HG03575 (cell line): Measurements from ENCODE around the gene EFNA1.
"Not testable (repeated sequence)": the region's sequence is repeated elsewhere in the genome, so short reads cannot be mapped to it uniquely, and the experiment has no call there.

Source experiments
- ATAC-seq: cut with Tn5 transposase; IDR thresholded peaks from one replicate; pipeline ENCODE4 v1.9.1; 2021; ENCODE audit not compliant: unreplicated experiment, insufficient number of reproducible peaks, low FRiP score; ENCODE audit errors: extremely low read depth

The EFNA1 gene

GRCh38 chr1:155091071-155092051, 36.3 kb upstream of the EFNA1 start:
- ATAC-seq = no peak

DNA sequence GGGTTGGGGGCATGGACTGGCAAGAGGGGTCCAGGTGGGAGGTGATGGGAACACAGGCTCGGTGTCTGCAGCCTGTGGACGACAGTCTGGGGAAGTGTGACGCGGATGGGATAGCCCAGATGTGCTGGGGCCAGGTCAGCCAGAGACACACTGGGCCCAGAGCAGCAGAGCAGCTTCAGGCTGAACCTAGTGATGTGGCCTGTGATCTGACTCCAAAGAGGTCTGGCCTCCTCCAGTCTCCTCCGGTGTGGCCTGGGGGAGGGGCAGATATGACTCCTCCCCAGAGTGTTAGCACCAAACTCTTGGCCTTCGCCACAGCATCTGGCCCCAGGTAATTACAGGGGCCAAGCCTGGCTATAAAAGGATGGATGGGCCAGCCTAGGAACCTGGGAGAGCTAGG, 35.5 kb upstream of the EFNA1 start:
- no peak for ATAC-seq

DNA sequence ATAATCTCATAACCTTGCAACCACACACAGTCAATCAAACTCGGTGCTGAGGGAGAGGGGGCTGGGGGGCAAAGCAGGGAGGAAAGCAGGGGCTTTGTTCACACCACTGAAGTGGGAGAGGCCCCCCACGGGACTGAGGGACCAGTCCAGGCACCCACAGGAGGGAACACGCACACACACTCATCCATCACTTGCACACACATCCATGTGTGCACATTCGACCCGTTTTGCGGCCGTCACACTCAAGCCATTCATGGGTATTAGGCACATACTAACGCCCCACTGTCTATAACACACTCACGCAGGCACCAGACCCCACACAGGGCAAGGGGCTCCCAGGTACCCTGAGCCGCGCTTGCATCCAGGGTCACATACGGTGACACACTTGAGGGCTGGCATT, 35.0 kb upstream of the EFNA1 start:
- ATAC-seq = no peak

- ATAC-seq = no peak
Observed at GRCh38 chr1:155093911-155094621, 33.6 kb upstream of the EFNA1 start.

DNA sequence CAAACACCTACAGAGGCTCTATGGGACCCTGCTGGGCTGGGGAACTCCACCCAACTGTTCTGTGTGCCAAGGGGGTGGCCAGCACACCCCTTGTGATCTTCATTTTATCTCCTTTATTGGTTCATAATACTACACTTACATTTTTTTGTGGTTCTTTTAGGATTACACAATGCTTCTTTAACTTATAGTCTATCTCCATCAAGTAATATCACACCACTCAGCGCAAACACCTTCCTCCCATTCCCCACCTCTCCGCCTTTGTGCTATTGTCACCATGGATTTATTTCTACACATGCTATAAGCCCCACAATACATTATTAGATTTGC, 33.1 kb upstream of the EFNA1 start:
- ATAC-seq = no peak

DNA sequence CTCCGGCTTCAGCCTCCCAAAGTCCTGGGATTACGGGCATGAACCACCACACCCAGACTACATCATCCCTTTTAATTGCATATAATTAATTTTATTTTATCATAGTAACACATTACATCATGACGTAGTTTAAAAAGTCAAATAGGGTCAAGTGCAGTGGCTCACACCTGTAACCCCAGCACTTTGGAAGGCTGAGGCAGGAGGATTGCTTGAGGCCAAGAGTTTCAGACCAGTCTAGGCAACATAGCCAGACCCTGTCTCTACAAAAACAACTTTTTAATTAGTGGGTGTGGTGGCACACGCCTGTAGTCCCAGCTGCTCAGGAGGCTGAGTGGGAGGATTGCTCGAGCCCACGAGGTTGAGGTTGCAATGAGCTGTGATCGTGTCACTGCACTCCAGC, 28.3 kb upstream of the EFNA1 start:
- no peak for ATAC-seq

- ATAC-seq = no peak
Observed at GRCh38 chr1:155103325-155103724, 24.4 kb upstream of the EFNA1 start.

DNA sequence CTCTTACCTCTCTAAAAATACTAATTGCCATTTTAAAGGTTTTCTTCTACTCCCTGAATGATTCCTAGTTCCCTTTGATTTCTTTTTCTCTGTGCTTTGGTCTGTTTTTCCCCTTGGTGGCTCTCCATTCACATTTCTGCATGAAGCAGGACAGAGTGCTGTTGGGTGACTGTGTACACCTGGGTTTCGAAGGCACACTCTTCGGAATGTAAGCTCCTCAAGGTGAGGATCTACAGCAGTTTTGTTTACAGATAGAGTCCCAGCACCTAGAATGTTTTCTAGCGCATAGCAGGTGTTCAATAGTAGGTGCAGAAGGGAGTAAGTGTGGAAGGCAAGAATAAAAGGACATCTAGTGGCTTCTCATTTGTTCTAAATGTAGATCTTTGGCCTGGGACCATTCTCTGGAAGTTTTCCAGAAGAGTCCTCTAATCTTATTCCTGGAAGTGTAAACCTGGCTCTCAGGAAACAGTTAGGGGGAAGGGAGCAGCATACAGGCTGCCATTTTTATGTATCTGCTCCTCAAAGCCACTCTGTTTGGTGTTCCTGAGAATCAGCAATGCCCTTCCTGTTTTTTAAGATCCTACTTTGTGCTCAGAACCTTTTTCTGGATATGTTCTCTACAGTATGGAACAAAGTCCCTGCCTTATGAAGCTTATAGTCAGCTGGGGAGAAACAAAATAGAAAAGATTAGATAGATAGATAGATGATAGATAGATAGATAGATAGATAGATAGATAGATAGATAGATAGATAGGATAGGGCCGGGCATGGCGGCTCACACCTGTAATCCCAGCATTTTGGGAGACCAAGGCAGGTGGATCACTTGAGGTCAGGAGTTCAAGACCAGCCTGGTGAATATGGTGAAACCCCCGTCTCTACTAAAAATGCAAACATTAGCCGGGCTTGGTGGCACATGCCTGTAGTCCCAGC, 22.8 kb upstream of the EFNA1 start:
- no peak for ATAC-seq

DNA sequence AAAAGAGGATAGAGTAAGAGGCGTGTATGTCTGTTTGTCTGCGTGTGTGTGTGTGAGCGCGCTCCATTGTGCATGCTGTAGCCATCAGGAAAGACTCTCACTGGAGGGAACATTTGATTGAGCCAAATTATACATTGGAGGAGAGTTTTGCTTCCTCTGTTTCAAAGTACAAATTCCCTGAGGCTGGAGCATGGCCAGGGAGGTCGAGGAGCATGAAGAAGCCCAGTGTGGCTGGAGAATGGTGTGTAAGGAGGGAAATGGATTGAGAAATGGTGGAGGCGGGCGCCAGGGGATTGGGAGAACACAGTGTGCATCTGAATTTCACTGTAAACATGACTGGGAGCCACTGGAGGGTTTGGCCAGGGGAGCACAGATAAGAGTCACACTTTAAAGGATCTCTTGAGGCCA, 22.1 kb upstream of the EFNA1 start:
- no peak for ATAC-seq

DNA sequence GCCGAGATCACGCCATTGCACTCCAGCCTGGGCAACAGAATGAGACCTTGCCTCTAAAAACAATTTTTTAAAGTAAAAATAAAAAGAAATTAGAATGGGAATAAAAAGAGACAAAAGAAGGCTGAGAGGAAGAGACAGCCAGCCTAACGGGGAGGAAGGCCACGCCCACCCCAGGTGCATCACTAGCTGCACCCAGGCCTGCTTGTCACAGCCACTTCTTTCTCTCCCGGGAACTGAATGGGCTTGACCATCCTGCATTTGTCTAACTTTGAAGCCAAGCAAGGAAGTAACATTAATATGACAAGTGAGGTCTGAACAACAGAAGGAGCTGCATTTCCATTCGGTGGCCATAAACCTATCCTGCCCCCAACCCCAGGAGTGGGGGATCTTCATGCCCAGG, 20.8 kb upstream of the EFNA1 start:
- no peak for ATAC-seq

- no peak for ATAC-seq
Observed at GRCh38 chr1:155107309-155108264, 20.1 kb upstream of the EFNA1 start.

GRCh38 chr1:155108296-155108695, 19.4 kb upstream of the EFNA1 start:
- ATAC-seq = no peak

- no peak for ATAC-seq
Observed at GRCh38 chr1:155110381-155110780, 17.3 kb upstream of the EFNA1 start.

DNA sequence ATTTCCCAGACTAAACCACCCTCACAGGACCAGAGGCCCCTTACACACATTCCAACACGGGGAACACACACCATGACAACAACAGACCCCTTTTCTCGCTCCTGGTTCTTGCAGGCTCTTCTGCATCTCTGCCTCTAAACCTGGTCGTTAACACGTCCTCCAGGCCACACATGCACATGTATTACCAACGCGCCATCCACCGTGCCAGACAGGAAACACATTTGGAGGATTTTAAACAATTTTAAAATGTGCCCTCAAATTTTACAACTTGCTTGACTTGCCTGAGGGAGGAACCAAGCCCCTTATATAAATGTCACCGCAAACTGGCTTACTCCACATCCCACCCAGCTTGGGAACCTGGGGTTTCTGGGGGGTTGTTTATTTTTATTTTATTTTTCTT, 16.9 kb upstream of the EFNA1 start:
- ATAC-seq = no peak

DNA sequence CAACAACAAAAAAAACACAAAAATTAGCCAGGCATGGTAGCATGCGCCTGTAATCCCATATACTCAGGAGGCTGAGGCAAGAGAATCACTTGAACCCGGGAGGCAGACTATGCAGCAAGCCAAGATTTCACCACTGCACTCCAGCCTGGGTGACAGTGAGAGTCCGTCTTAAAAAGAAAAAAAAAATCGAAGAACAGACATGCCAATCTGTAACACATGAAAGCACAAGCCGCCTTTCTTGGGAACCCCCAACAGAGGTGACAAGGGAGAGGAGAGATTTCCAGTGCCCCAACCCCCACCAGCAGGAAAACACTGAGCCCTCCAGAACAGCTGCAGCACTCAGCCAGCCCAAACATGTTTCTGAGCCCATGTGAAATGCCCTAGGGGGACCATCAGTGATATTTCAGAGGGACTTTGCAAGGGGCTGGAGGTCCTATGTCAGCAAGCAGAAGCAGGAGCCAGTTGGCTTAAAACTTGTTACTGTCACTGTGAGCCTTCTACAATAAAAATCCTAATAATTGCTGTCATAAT, 14.2 kb upstream of the EFNA1 start:
- ATAC-seq = no peak

GRCh38 chr1:155116113-155116764, 11.4 kb upstream of the EFNA1 start:
- no peak for ATAC-seq

GRCh38 chr1:155117610-155118009, 10.1 kb upstream of the EFNA1 start:
- no peak for ATAC-seq

GRCh38 chr1:155118090-155118489, 9.6 kb upstream of the EFNA1 start:
- ATAC-seq = not testable (repeated sequence)
